ENCODE data around the gene GPR148.

- no peak for TF ChIP-seq CTCF (conservative IDR thresholded peaks at IDR 0.05 in 1 of 2, IDR thresholded peaks at IDR 0.05 in 1 of 2; ENCODE audit: extremely low read depth in 1 of 2, insufficient read depth in 1 of 2, low read depth in 1 of 2, low read length in 2 of 2)
- TF ChIP-seq EZH2 (IDR thresholded peaks at IDR 0.05; ENCODE audit: borderline replicate concordance, low read length), result no peak
Measured at GRCh38 chr2:130762031-130762909, 33.4 kb downstream of the GPR148 start.
